Naive thymus-derived CD4-positive, alpha-beta T cell (primary cell): ENCODE data around the gene MEGF8. TPM values are rescaled to one million over a fixed set of nuclear protein-coding genes. Genes with fewer than 3 reads are reported as not detected.

ENCODE experiments used
- ATAC-seq: fragments of 150-1000 bp; cut with Tn5 transposase; 2 replicates; pipeline ENCODE4 v1.10.0; 2021; ENCODE audit warnings: mild to moderate bottlenecking, moderate library complexity
- CTCF ChIA-PET: fragments of 350-600 bp; sonication (Branson Sonifier 250); formaldehyde crosslinking; loops from one replicate; lab custom pipeline; 2021; ENCODE audit warnings: antibody characterized with exemption; lab: Charles Lee
- POLR2A ChIA-PET: fragments of 350-600 bp; sonication (Branson Sonifier 250); formaldehyde crosslinking; loops from one replicate; lab custom pipeline; 2021; ENCODE audit warnings: antibody characterized with exemption, inconsistent platforms; lab: Charles Lee
- DNase-seq, 9 donors: peaks; one replicate each; pipeline versions ENCODE4 v3.0.0 to v3.0.0-alpha.2; 2020 to 2022; ENCODE audit warnings: mixed read lengths in 1 of 9
- H3K27ac ChIP-seq: one replicate; pipeline ENCODE4 v1.7.0; 2013; ENCODE audit warnings: mild to moderate bottlenecking, low read depth, low read length, moderate library complexity
- H3K27me3 ChIP-seq, 2 donors: one replicate each; pipeline ENCODE4 v1.7.0; 2013; ENCODE audit warnings: low read length in 2 of 2, mild to moderate bottlenecking in 2 of 2, moderate library complexity in 2 of 2; ENCODE audit not compliant: control insufficient read depth in 2 of 2, insufficient read depth in 2 of 2
- H3K36me3 ChIP-seq, 3 experiments: 1 replicate in 2 of 3; 2 replicates in 1 of 3; pipeline ENCODE4 v1.7.0; 2013; ENCODE audit warnings: low read length in 3 of 3, mild to moderate bottlenecking in 3 of 3, moderate library complexity in 1 of 3; ENCODE audit not compliant: insufficient read depth in 3 of 3, control insufficient read depth in 2 of 3
- H3K4me1 ChIP-seq, 2 donors: one replicate each; pipeline ENCODE4 v1.7.0; 2013; ENCODE audit warnings: low read length in 2 of 2, mild to moderate bottlenecking in 2 of 2, moderate library complexity in 1 of 2; ENCODE audit not compliant: control insufficient read depth in 2 of 2, insufficient read depth in 2 of 2
- H3K4me3 ChIP-seq: 2 replicates; pipeline ENCODE4 v1.7.0; 2013; ENCODE audit warnings: mild to moderate bottlenecking, low read length
- H3K9me3 ChIP-seq, 3 experiments: 1 replicate in 2 of 3; 2 replicates in 1 of 3; pipeline ENCODE4 v1.7.0; 2013; ENCODE audit warnings: low read length in 3 of 3; ENCODE audit not compliant: control insufficient read depth in 2 of 3
- H3K27ac Mint-ChIP-seq, 9 donors: one replicate each; pipeline ENCODE4 v1.8.0; 2020 to 2022; ENCODE audit warnings: mixed read lengths in 9 of 9, mild to moderate bottlenecking in 8 of 9, moderate library complexity in 5 of 9, inconsistent platforms in 2 of 9
- H3K27me3 Mint-ChIP-seq, 5 donors: one replicate each; pipeline ENCODE4 v1.8.0; 2021 to 2022; ENCODE audit warnings: mixed read lengths in 5 of 5, mild to moderate bottlenecking in 1 of 5
- H3K36me3 Mint-ChIP-seq, 5 donors: one replicate each; pipeline ENCODE4 v1.8.0; 2020 to 2022; ENCODE audit warnings: mixed read lengths in 5 of 5, mild to moderate bottlenecking in 3 of 5, inconsistent platforms in 1 of 5
- H3K4me1 Mint-ChIP-seq, 7 donors: one replicate each; pipeline ENCODE4 v1.8.0; 2020 to 2022; ENCODE audit warnings: mixed read lengths in 7 of 7, mild to moderate bottlenecking in 3 of 7, inconsistent platforms in 1 of 7
- H3K4me3 Mint-ChIP-seq, 10 donors: one replicate each; pipeline ENCODE4 v1.8.0; 2020 to 2022; ENCODE audit warnings: mild to moderate bottlenecking in 10 of 10, mixed read lengths in 10 of 10, moderate library complexity in 6 of 10, inconsistent platforms in 2 of 10
- H3K9me3 Mint-ChIP-seq, 11 donors: one replicate each; pipeline ENCODE4 v1.8.0; 2020 to 2022; ENCODE audit warnings: mixed read lengths in 11 of 11, mild to moderate bottlenecking in 4 of 11, inconsistent platforms in 1 of 11, moderate library complexity in 1 of 11
- intact Hi-C, 2 donors: fragments of 100-400 bp; cut with micrococcal nuclease; formaldehyde crosslinking; loops; one replicate each; pipeline ENCODE4 v1.15.1; 2023
- polyA plus RNA-seq, 2 donors: library from polyadenylated mRNA; unstranded; fragments of 300-500 nt; fragmentation: Illumina TruSeq; gene quantifications; one replicate each; pipeline ENCODE4 v1.2.3, GENCODE V29; 2021
- total RNA-seq, 6 experiments: library from RNA in 5 of 6; stranded (reverse) in 5 of 6; gene quantifications; 1 replicate in 5 of 6; 2 replicates in 1 of 6; pipeline ENCODE4 v1.2.3 and lab custom pipeline; 2021 to 2026

MEGF8 gene
- total and polyA plus RNA-seq, 7 experiments from 2014 or later = 0.40 to 9.3 (median 8.1) TPM

DNA sequence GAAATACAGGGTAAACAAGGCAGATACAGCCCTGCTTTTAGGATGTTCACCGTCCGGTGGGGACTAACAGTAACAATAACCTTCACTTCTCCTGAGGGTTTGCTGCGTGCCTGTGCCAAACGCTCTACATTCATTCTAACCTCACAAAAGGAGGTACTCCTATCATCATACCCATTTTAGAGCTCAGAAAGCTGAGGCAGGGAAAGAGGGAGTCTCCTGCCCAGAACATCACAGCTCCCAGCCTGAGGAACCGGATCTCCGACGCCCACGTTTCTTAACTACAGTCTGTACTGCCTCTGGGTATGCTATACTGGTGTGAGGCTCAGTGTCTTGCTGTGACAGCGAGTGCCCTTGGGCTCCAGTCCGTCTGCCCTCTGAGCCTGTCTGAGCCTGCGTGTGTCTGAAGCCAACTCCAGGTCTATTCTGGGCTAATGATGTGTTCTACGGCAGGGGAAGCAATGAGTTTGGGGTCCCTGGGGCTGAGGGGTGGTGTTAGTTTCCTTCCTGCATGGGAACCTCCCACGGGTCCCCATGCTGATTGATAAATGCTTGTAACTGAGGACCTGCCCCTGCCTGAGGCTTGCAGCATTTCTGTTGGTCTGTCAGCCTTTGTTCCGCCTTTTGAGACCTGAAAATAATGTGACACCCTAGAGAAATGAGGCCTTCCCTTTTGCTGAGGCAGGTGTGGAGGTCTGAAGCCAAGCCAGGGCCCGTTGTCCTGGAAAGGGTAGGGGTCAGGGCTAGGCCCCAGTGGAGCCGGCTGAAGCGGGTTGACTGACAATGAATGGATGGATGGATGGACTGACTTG is 96.9 kb downstream of the MEGF8 start:
- peaks cover 21 to 30% of the 10 kb centered on the region in 2 donors for H3K4me1 ChIP-seq
- peak overlapping the region; percentile 73 to 96 (median 87) for H3K27ac Mint-ChIP-seq
- CTCF ChIA-PET = interaction anchor here (8.7 kb wide), 1 partner anchor 13 kb away, joined by 94 read pairs; no protein-coding TSS in a partner anchor
- no peaks in the 10 kb centered on the region for H3K27me3 ChIP-seq
- peak overlapping the region; percentile 70 for H3K4me3 ChIP-seq
- POLR2A ChIA-PET = interaction anchor here (0.7 to 2.1 kb wide), 4 partner anchors 11 to 26 kb away, joined by 3 to 8 read pairs (median 4); no protein-coding TSS in a partner anchor
- H3K27ac ChIP-seq = peak overlapping the region; percentile 77
- no peaks in the 10 kb centered on the region for H3K9me3 ChIP-seq
- H3K36me3 ChIP-seq = peaks cover 0 to 4% (median 0%) of the 10 kb centered on the region in 3 experiments
- H3K27me3 Mint-ChIP-seq = peaks cover 0 to 3% (median 0%) of the 10 kb centered on the region in 5 donors
- peak overlapping the region; percentile 89 to 100 (median 98) for H3K4me3 Mint-ChIP-seq
- H3K9me3 Mint-ChIP-seq = no peaks in the 10 kb centered on the region
- no peak for DNase-seq
- intact Hi-C loops = loop anchor here (2.0 to 5.0 kb wide), 5 partner anchors 17 to 1025 kb away; partner anchors contain the start of genes BCKDHA (in 1 of the 2), EXOSC5 (in 1 of the 2), GSK3A (in 1 of the 2) and ZNF574 (in 1 of the 2)
- H3K4me1 Mint-ChIP-seq = peaks cover 30 to 45% (median 38%) of the 10 kb centered on the region in 7 donors
- no peak for ATAC-seq
- H3K36me3 Mint-ChIP-seq = peaks cover 0 to 6% (median 0%) of the 10 kb centered on the region in 5 donors

DNA sequence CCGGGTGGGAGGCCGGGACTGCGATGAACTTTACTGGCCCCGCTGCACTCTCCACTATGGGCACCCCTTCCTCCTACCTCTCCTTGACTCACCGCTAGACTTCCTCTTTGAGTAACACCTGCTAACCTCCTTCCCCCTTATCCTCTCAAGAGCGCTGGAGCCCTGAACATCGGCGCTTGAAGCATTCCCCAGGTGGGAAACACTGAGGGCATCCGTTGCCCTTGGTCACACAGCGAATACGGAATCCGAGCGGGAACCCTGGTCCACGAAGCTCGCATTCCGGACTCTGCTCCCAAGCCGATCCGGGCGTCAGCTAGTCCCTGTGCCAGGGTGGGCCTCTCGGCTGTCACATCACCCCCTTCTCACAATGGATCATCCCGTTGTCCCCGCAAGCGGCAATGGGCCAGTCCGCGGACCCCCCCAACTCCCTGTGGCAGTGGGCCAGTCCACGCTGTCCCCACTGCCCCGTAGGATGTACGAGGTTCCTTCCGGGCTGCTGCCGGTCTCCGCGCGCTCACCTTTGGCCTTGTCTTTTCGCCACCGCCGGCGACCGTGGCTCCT is 97.5 kb downstream of the MEGF8 start:
- peak overlapping the region; percentile 73 to 96 (median 87) for H3K27ac Mint-ChIP-seq
- intact Hi-C loops = loop anchor here (1.0 to 5.0 kb wide), 13 partner anchors 10 to 1026 kb away; partner anchors contain the start of genes MEGF8 (in 2 of the 2), PAFAH1B3 (in 2 of the 2), POU2F2 (in 2 of the 2) and PRR19 (in 2 of the 2)
- POLR2A ChIA-PET = interaction anchor here (0.7 to 2.1 kb wide), 10 partner anchors 11 to 153 kb away, joined by 3 to 8 read pairs (median 4); partner anchors contain the start of genes CNFN and CXCL17
- H3K4me3 Mint-ChIP-seq = peak overlapping the region; percentile 89 to 100 (median 98)
- CTCF ChIA-PET = interaction anchor here (1.2 to 8.7 kb wide), 4 partner anchors 12 to 106 kb away, joined by 3 to 94 read pairs (median 7); partner anchors contain the start of gene CEACAM1
- peak; percentile 37 to 71 (median 61) for DNase-seq
- peaks cover 30 to 45% (median 39%) of the 10 kb centered on the region in 7 donors for H3K4me1 Mint-ChIP-seq
- no peaks in the 10 kb centered on the region for H3K9me3 ChIP-seq
- H3K9me3 Mint-ChIP-seq = no peaks in the 10 kb centered on the region
- peak overlapping the region; percentile 77 for H3K27ac ChIP-seq
- peaks cover 0 to 4% (median 0%) of the 10 kb centered on the region in 5 donors for H3K27me3 Mint-ChIP-seq
- peaks cover 0 to 6% (median 0%) of the 10 kb centered on the region in 5 donors for H3K36me3 Mint-ChIP-seq
- peaks cover 21 to 30% of the 10 kb centered on the region in 2 donors for H3K4me1 ChIP-seq
- H3K27me3 ChIP-seq = no peaks in the 10 kb centered on the region
- peaks cover 0 to 4% (median 0%) of the 10 kb centered on the region in 3 experiments for H3K36me3 ChIP-seq
- H3K4me3 ChIP-seq = peak overlapping the region; percentile 70
- peak; percentile 45 for ATAC-seq

DNA sequence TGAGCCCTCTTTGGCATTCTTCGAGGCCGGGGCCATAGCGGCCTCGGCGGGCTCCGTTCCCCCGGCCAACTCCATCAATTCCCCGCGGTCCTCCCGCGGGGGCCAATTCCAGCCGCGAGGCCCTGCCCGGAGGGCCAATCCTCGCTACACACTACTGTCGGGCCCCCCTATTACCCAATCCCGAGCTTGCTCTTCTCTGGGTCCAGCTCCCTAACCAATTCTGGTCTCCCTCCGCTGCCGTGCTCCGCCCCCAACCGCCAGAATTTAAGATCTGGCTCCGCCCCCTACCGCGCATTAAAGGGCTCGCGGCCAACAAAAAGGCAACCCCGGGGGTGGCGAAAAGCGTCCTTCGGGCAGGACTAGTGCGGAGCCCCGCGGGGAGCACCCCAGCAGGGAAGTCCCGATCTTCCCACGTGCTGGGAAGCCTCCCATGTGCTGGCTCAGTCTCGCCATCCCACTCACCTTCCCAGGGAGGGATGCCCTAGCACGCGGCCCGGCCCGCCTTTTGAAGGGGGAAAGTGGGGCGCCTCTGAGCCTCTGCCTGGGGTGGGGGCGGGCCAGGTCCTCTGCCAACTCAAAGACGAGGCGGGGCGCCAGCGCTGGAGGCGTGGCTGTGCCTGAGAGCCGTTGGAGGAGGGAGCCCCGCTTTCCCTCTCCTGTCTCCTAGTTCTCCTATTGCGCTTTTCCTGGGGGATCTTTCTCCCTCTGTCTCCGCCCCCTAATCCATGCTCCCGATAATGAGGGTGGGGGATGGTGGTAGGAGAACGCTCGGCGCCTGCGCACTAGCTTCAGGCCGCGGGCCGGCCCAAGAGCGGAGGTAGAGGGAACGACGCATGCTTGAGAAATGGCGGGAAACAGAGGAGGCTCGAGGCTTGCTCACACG is 98.3 kb downstream of the MEGF8 start:
- Histone ChIP-seq H3K9me3 (no peaks in the 10 kb centered on the region), H3K4me3 (peak overlapping the region; percentile 70), H3K27ac (peak overlapping the region; percentile 77), H3K27me3 (no peaks in the 10 kb centered on the region), H3K36me3 (peaks cover 0 to 4% (median 0%) of the 10 kb centered on the region in 3 experiments), H3K4me1 (peaks cover 21 to 30% of the 10 kb centered on the region in 2 donors)
- Mint-ChIP-seq H3K27ac (peak overlapping the region; percentile 72 to 96 (median 87)), H3K36me3 (peaks cover 0 to 6% (median 0%) of the 10 kb centered on the region in 5 donors), H3K4me1 (peaks cover 30 to 46% (median 39%) of the 10 kb centered on the region in 7 donors), H3K9me3 (no peaks in the 10 kb centered on the region), H3K27me3 (peaks cover 0 to 4% (median 0%) of the 10 kb centered on the region in 5 donors), H3K4me3 (peak overlapping the region; percentile 89 to 100 (median 98))
- ATAC-seq (peak; percentile 95), DNase-seq (peak; percentile 79 to 94 (median 94))
- ChIA-PET CTCF (interaction anchor here (1.2 to 8.7 kb wide), 4 partner anchors 11 to 105 kb away, joined by 3 to 94 read pairs (median 7); partner anchors contain the start of gene CEACAM1), POLR2A (interaction anchor here (0.9 to 2.1 kb wide), 9 partner anchors 10 to 154 kb away, joined by 3 to 8 read pairs (median 4); partner anchors contain the start of genes CNFN and CXCL17)
- intact Hi-C loops = loop anchor here (1.0 to 5.0 kb wide), 13 partner anchors 10 to 1026 kb away; partner anchors contain the start of genes MEGF8 (in 2 of the 2), PAFAH1B3 (in 2 of the 2), POU2F2 (in 2 of the 2) and PRR19 (in 2 of the 2)

DNA sequence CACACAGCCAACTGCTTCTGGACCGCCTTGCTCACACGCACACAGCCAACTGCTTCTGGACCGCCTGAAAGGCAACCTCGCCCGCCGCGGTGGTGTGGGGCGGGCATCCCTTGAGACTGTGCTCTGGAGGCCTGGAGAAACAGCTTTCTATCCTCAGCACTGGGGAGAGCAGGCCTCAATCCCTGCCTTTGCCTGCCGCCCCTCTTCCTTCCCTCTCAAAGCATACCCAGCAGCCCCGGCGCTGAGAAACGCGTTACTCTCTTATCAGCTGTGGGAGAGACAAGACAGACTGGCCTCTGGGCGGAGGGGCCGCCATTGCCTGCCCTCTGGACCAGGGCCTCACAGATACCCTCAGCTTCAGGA is 98.9 kb downstream of the MEGF8 start:
- H3K27ac Mint-ChIP-seq = peak overlapping the region in 7 of 9 donors; percentile 48 to 96 (median 87)
- Histone ChIP-seq H3K9me3 (no peaks in the 10 kb centered on the region), H3K4me3 (peak overlapping the region; percentile 70), H3K27me3 (no peaks in the 10 kb centered on the region), H3K4me1 (peaks cover 21 to 30% of the 10 kb centered on the region in 2 donors), H3K27ac (peak overlapping the region; percentile 77), H3K36me3 (peaks cover 0 to 4% (median 0%) of the 10 kb centered on the region in 3 experiments)
- H3K27me3 Mint-ChIP-seq = peaks cover 0 to 4% (median 0%) of the 10 kb centered on the region in 5 donors
- H3K4me3 Mint-ChIP-seq = peak overlapping the region; percentile 39 to 100 (median 98)
- DNase-seq (no peak), ATAC-seq (no peak)
- H3K9me3 Mint-ChIP-seq = no peaks in the 10 kb centered on the region
- H3K4me1 Mint-ChIP-seq = peaks cover 30 to 47% (median 39%) of the 10 kb centered on the region in 7 donors
- intact Hi-C loops = loop anchor here (5.0 kb wide), 4 partner anchors 182 to 1027 kb away; partner anchors contain the start of genes BCKDHA (in 1 of the 2), EXOSC5 (in 1 of the 2), GSK3A (in 1 of the 2) and ZNF574 (in 1 of the 2)
- ChIA-PET CTCF (interaction anchor here (1.2 to 8.7 kb wide), 4 partner anchors 11 to 104 kb away, joined by 3 to 94 read pairs (median 7); partner anchors contain the start of gene CEACAM1), POLR2A (interaction anchor here (1.5 to 2.1 kb wide), 2 partner anchors 23 to 27 kb away, joined by 7 to 8 read pairs; no protein-coding TSS in a partner anchor)
- H3K36me3 Mint-ChIP-seq = peaks cover 0 to 6% (median 0%) of the 10 kb centered on the region in 5 donors

DNA sequence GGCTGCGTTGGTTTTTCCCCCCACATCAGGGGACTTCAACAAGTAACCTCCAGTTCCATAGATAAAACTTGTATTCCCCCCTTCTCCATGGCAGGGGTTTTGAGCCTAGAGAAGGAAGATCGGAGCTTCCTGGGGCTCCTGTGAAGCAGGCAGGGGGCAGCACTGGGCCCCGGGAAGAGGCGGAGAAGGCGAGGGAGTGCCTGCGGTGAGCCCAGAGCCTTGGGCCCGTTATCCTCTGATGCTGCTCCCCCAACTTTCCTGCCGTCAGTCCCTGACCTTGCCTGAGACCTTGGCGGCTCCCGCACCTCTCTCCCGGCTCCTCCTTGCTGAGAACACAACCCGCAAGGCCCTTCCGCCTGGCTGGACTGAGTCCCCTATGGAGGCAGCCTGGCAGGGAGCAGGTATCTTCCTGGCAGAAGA is 99.3 kb downstream of the MEGF8 start:
- Histone ChIP-seq H3K27me3 (no peaks in the 10 kb centered on the region), H3K4me1 (peaks cover 21 to 29% of the 10 kb centered on the region in 2 donors), H3K27ac (no peak overlapping the region), H3K36me3 (peaks cover 0 to 4% (median 0%) of the 10 kb centered on the region in 3 experiments), H3K9me3 (no peaks in the 10 kb centered on the region), H3K4me3 (no peak overlapping the region)
- Mint-ChIP-seq H3K4me1 (peaks cover 30 to 46% (median 39%) of the 10 kb centered on the region in 7 donors), H3K9me3 (no peaks in the 10 kb centered on the region), H3K4me3 (peak overlapping the region in 9 of 10 donors; percentile 89 to 100 (median 98)), H3K36me3 (peaks cover 0 to 6% (median 0%) of the 10 kb centered on the region in 5 donors), H3K27me3 (peaks cover 0 to 4% (median 0%) of the 10 kb centered on the region in 5 donors), H3K27ac (peak overlapping the region in 2 of 9 donors; percentile 80 to 84)
- no peak for ATAC-seq
- DNase-seq = no peak
- intact Hi-C loops = loop anchor here (5.0 kb wide), 4 partner anchors 182 to 1027 kb away; partner anchors contain the start of genes BCKDHA (in 1 of the 2), EXOSC5 (in 1 of the 2), GSK3A (in 1 of the 2) and ZNF574 (in 1 of the 2)
- POLR2A ChIA-PET = interaction anchor here (2.1 kb wide), 1 partner anchor 27 kb away, joined by 8 read pairs; no protein-coding TSS in a partner anchor
- CTCF ChIA-PET = interaction anchor here (0.5 to 8.7 kb wide), 4 partner anchors 10 to 60 kb away, joined by 3 to 94 read pairs (median 7); no protein-coding TSS in a partner anchor
